K562 (cell line): ENCODE data around the gene CHAD. TPM values are rescaled to one million over a fixed set of nuclear protein-coding genes. Genes with fewer than 3 reads are reported as not detected.
A peak's percentile ranks its signal among the peaks of the same experiment; 100 is the strongest.

ENCODE experiments used
- BRD4 ChIP-seq: fragments of 200-600 bp; sonication (generic); IDR thresholded peaks from 2 replicates; pipeline ENCODE4 v1.6.1; 2017; ENCODE audit warnings: inconsistent platforms
- CTBP1 ChIP-seq: fragments of 450-650 bp; IDR thresholded peaks from 2 replicates; pipeline ENCODE4 v1.6.1; 2016; ENCODE audit warnings: borderline replicate concordance
- ELF1 ChIP-seq: fragments of 200-800 bp; sonication (Bioruptor generic); IDR thresholded peaks from 2 replicates; pipeline ENCODE4 v1.6.1; 2016; ENCODE audit warnings: missing genetic modification characterization, missing compliant biosample characterization
- HIVEP1 ChIP-seq: fragments of 250-450 bp; sonication (Bioruptor Pico); IDR thresholded peaks from 2 replicates; pipeline ENCODE4 v1.4.0; 2020; ENCODE audit warnings: mild to moderate bottlenecking
- MYC ChIP-seq, 2 experiments: fragments of 250-450 bp in 1 of 2; sonication (Bioruptor Pico) in 1 of 2; IDR thresholded peaks; 2 replicates each; pipeline versions ENCODE4 v1.5.1 to v1.6.1; 2012 to 2021; ENCODE audit warnings: low read depth in 2 of 2, borderline replicate concordance in 1 of 2, improper control_type of control experiment in 1 of 2, low read length in 1 of 2, mild to moderate bottlenecking in 1 of 2, moderate library complexity in 1 of 2
- POLR2H ChIP-seq: IDR thresholded peaks from 2 replicates; pipeline ENCODE4 v1.6.1; 2016; ENCODE audit warnings: missing genetic modification characterization, low read depth, mild to moderate bottlenecking, control low read depth, missing compliant biosample characterization, moderate library complexity
- RAD21 ChIP-seq, 2 experiments: fragments of 250-450 bp in 1 of 2; fragments of 450-650 bp in 1 of 2; sonication (Bioruptor Pico) in 1 of 2; formaldehyde crosslinking in 1 of 2; IDR thresholded peaks in 1 of 2; conservative IDR thresholded peaks in 1 of 2; 2 replicates each; pipeline versions ENCODE4 v1.4.0 to v1.8.0; 2020 to 2022; ENCODE audit warnings: mild to moderate bottlenecking in 2 of 2, moderate library complexity in 1 of 2
- SOX6 ChIP-seq: fragments of 450-650 bp; IDR thresholded peaks from 2 replicates; pipeline ENCODE4 v1.6.1; 2014; ENCODE audit warnings: mild to moderate bottlenecking
- ZC3H8 ChIP-seq: fragments of 450-650 bp; IDR thresholded peaks from 2 replicates; pipeline ENCODE4 v1.6.1; 2017
- ZNF263 ChIP-seq: sonication (generic); formaldehyde crosslinking; IDR thresholded peaks from 2 replicates; pipeline ENCODE4 v1.8.0; 2022; ENCODE audit warnings: mild to moderate bottlenecking, missing genetic modification reagents, borderline replicate concordance
- ZNF780A ChIP-seq: fragments of 250-450 bp; sonication (Bioruptor Pico); IDR thresholded peaks from 2 replicates; pipeline ENCODE4 v1.5.0; 2021; ENCODE audit warnings: mild to moderate bottlenecking
- polyA plus RNA-seq, 8 experiments: library from polyadenylated mRNA; depleted of rRNA in 4 of 8; stranded (reverse) in 5 of 8; unstranded in 3 of 8; fragments of >200 nt; fragmentation: Nextera tagmentation in 2 of 8; fragmentation: Illumina TruSeq in 1 of 8; extraction: Ambion mirVana in 2 of 8; extraction: Trizol in 1 of 8; gene quantifications; 2 replicates each; pipeline versions ENCODE4 v1.2.1 to v1.2.3, GENCODE V29; 2011 to 2014; ENCODE audit warnings: inconsistent platforms in 1 of 8, missing spikeins in 1 of 8
- total RNA-seq, 7 experiments: library from RNA; depleted of rRNA in 6 of 7; stranded (reverse); fragments of >200 nt in 6 of 7; fragmentation: Illumina TruSeq in 2 of 7; extraction: Trizol in 2 of 7; gene quantifications; 2 replicates each; pipeline versions ENCODE4 v1.2.1 to v1.2.3, GENCODE V29; 2011 to 2021; ENCODE audit warnings: low replicate concordance in 1 of 7
- TF ChIP-seq, protein P1 (sequence below), 2 experiments: fragments of 450-650 bp in 1 of 2; sonication (generic) in 1 of 2; formaldehyde crosslinking in 1 of 2; IDR thresholded peaks; 2 replicates each; pipeline versions ENCODE4 v1.7.1 to v1.9.0; 2016 to 2022; ENCODE audit warnings: inconsistent platforms in 1 of 2, mild to moderate bottlenecking in 1 of 2, missing genetic modification reagents in 1 of 2
- TF ChIP-seq, protein P2 (sequence below), 2 experiments: IDR thresholded peaks; 2 replicates each; pipeline ENCODE4 v1.6.1; 2011; ENCODE audit warnings: borderline replicate concordance in 1 of 2, control low read depth in 1 of 2, low read depth in 1 of 2, low read length in 1 of 2, mild to moderate bottlenecking in 1 of 2, mixed read lengths in 1 of 2, moderate library complexity in 1 of 2; ENCODE audit not compliant: insufficient read depth in 1 of 2, insufficient read length in 1 of 2, poor library complexity in 1 of 2, severe bottlenecking in 1 of 2; ENCODE audit errors: extremely low read depth in 1 of 2
- TF ChIP-seq, protein P3 (sequence below): fragments of 450-650 bp; IDR thresholded peaks from 2 replicates; pipeline ENCODE4 v1.6.1; 2017; ENCODE audit warnings: mild to moderate bottlenecking, moderate library complexity
- TF ChIP-seq, protein P4 (sequence below): fragments of 450-650 bp; formaldehyde crosslinking; IDR thresholded peaks from 2 replicates; pipeline ENCODE4 v1.4.0; 2020; ENCODE audit warnings: mild to moderate bottlenecking

Gene CHAD
- total and polyA plus RNA-seq, 9 of the 15 experiments (the other 6 are each of a cell fraction or from before 2014, with no cell fraction given) = not detected

DNA sequence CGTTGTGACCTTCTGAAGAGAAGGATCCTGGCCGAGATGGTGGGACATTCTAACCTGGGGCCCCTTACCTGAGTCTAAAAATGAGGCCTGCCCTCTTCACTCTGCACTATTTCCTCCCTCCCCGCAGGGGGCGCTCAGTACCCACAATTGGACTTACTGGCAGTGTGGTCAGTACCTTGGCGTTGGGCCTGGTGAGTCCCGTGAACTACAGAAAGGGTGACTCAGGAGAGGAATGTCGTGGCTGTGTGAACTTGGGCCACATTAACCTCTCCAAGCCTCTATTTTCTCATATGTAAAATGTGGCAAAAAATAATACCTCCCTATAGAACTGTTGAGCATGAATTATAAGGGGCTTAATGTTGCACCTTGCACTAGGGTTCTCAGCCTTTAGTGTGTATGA lies 13.8 kb upstream of the CHAD start (continued):
- TF ChIP-seq, protein P1, sequence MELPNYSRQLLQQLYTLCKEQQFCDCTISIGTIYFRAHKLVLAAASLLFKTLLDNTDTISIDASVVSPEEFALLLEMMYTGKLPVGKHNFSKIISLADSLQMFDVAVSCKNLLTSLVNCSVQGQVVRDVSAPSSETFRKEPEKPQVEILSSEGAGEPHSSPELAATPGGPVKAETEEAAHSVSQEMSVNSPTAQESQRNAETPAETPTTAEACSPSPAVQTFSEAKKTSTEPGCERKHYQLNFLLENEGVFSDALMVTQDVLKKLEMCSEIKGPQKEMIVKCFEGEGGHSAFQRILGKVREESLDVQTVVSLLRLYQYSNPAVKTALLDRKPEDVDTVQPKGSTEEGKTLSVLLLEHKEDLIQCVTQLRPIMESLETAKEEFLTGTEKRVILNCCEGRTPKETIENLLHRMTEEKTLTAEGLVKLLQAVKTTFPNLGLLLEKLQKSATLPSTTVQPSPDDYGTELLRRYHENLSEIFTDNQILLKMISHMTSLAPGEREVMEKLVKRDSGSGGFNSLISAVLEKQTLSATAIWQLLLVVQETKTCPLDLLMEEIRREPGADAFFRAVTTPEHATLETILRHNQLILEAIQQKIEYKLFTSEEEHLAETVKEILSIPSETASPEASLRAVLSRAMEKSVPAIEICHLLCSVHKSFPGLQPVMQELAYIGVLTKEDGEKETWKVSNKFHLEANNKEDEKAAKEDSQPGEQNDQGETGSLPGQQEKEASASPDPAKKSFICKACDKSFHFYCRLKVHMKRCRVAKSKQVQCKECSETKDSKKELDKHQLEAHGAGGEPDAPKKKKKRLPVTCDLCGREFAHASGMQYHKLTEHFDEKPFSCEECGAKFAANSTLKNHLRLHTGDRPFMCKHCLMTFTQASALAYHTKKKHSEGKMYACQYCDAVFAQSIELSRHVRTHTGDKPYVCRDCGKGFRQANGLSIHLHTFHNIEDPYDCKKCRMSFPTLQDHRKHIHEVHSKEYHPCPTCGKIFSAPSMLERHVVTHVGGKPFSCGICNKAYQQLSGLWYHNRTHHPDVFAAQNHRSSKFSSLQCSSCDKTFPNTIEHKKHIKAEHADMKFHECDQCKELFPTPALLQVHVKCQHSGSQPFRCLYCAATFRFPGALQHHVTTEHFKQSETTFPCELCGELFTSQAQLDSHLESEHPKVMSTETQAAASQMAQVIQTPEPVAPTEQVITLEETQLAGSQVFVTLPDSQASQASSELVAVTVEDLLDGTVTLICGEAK (IDR thresholded peaks at IDR 0.05) = no peak
- TF ChIP-seq, protein P1 (CRISPR knock-in tag; IDR thresholded peaks at IDR 0.05) = no peak
- peak; percentile 50; the same call in 1 of the 2 replicates for TF ChIP-seq MYC (IDR thresholded peaks at IDR 0.05; ENCODE audit: low read depth, low read length)
- no peak for TF ChIP-seq MYC (CRISPR knock-in tag; IDR thresholded peaks at IDR 0.05; ENCODE audit: borderline replicate concordance, low read depth)
- TF ChIP-seq CTBP1 = no peak; the same call in 1 of the 2 replicates
- TF ChIP-seq ELF1 (tag) = no peak
- TF ChIP-seq, protein P2, sequence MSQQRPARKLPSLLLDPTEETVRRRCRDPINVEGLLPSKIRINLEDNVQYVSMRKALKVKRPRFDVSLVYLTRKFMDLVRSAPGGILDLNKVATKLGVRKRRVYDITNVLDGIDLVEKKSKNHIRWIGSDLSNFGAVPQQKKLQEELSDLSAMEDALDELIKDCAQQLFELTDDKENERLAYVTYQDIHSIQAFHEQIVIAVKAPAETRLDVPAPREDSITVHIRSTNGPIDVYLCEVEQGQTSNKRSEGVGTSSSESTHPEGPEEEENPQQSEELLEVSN (IDR thresholded peaks at IDR 0.05; ENCODE audit: borderline replicate concordance in 1 of 2, extremely low read depth in 1 of 2, insufficient read depth in 1 of 2, insufficient read length in 1 of 2, low read depth in 1 of 2, low read length in 1 of 2, poor library complexity in 1 of 2, severe bottlenecking in 1 of 2) = no peak
- TF ChIP-seq, protein P3, sequence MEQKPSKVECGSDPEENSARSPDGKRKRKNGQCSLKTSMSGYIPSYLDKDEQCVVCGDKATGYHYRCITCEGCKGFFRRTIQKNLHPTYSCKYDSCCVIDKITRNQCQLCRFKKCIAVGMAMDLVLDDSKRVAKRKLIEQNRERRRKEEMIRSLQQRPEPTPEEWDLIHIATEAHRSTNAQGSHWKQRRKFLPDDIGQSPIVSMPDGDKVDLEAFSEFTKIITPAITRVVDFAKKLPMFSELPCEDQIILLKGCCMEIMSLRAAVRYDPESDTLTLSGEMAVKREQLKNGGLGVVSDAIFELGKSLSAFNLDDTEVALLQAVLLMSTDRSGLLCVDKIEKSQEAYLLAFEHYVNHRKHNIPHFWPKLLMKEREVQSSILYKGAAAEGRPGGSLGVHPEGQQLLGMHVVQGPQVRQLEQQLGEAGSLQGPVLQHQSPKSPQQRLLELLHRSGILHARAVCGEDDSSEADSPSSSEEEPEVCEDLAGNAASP = no peak
- TF ChIP-seq ZNF780A (CRISPR knock-in tag) = no peak
- no peak for TF ChIP-seq POLR2H (tag)
- TF ChIP-seq, protein P4, sequence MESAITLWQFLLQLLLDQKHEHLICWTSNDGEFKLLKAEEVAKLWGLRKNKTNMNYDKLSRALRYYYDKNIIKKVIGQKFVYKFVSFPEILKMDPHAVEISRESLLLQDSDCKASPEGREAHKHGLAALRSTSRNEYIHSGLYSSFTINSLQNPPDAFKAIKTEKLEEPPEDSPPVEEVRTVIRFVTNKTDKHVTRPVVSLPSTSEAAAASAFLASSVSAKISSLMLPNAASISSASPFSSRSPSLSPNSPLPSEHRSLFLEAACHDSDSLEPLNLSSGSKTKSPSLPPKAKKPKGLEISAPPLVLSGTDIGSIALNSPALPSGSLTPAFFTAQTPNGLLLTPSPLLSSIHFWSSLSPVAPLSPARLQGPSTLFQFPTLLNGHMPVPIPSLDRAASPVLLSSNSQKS (CRISPR knock-in tag) = no peak
- TF ChIP-seq ZNF263 (CRISPR knock-in tag) = no peak; the same call in 1 of the 2 replicates
- TF ChIP-seq HIVEP1 (CRISPR knock-in tag) = no peak
- peak; percentile 20; the same call in 1 of the 2 replicates for TF ChIP-seq SOX6
- no peak for TF ChIP-seq ZC3H8
- peak; percentile 83 to 93 for TF ChIP-seq RAD21 (CRISPR knock-in tag; conservative IDR thresholded peaks at IDR 0.05 in 1 of 2, IDR thresholded peaks at IDR 0.05 in 1 of 2)
- TF ChIP-seq BRD4 = no peak
